Vagina (tissue), 2 donors: ENCODE data around the gene PDRG1.

Source experiments
- CTCF ChIP-seq, 3 experiments: fragments of 450-650 bp in 2 of 3; fragments of 200-600 bp in 1 of 3; sonication (generic) in 1 of 3; IDR thresholded peaks; one replicate each; pipeline ENCODE4 v1.5.1; 2017 to 2019; ENCODE audit warnings: antibody characterized with exemption in 3 of 3, mild to moderate bottlenecking in 2 of 3, moderate library complexity in 2 of 3
- POLR2A ChIP-seq, 2 donors: fragments of 450-650 bp; IDR thresholded peaks; one replicate each; pipeline ENCODE4 v1.6.1; 2017; ENCODE audit warnings: antibody characterized with exemption in 2 of 2, mild to moderate bottlenecking in 2 of 2, moderate library complexity in 2 of 2
- POLR2AphosphoS5 ChIP-seq, 2 donors: sonication (generic); formaldehyde crosslinking; IDR thresholded peaks; one replicate each; pipeline ENCODE4 v1.9.0; 2017; ENCODE audit warnings: antibody characterized with exemption in 2 of 2, mild to moderate bottlenecking in 2 of 2, low read depth in 1 of 2; ENCODE audit not compliant: insufficient read depth in 1 of 2

- no peak for TF ChIP-seq POLR2A (IDR thresholded peaks at IDR 0.05)
- TF ChIP-seq CTCF (IDR thresholded peaks at IDR 0.05) = no peak
- TF ChIP-seq POLR2AphosphoS5 (IDR thresholded peaks at IDR 0.05; ENCODE audit: insufficient read depth in 1 of 2, low read depth in 1 of 2) = no peak
These were observed 45.8 kb downstream of the PDRG1 start for GRCh38 chr20:31906001-31906400.
